ENCODE results near the gene APOBR.

DNA sequence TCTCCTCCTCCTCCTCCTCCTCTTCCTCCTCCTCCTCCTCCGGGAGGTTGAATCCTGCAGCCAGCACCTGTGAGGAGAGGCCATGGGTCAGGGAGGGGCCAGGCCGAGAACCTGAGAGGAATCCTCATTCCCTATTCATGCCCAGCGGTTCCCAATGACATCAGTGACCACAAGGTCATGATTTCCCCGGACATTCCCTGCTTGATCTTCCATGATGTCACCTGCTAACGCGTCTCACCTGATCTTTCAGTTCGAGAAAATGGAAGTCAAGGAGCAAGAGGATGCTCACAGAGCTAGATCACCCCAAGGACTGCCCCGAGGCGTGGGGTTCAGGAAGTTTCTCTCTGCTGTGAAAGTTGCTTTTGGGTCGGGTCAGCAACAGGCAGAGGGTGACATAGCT is 5.4 kb downstream of the APOBR start:
- TF ChIP-seq, protein P1, sequence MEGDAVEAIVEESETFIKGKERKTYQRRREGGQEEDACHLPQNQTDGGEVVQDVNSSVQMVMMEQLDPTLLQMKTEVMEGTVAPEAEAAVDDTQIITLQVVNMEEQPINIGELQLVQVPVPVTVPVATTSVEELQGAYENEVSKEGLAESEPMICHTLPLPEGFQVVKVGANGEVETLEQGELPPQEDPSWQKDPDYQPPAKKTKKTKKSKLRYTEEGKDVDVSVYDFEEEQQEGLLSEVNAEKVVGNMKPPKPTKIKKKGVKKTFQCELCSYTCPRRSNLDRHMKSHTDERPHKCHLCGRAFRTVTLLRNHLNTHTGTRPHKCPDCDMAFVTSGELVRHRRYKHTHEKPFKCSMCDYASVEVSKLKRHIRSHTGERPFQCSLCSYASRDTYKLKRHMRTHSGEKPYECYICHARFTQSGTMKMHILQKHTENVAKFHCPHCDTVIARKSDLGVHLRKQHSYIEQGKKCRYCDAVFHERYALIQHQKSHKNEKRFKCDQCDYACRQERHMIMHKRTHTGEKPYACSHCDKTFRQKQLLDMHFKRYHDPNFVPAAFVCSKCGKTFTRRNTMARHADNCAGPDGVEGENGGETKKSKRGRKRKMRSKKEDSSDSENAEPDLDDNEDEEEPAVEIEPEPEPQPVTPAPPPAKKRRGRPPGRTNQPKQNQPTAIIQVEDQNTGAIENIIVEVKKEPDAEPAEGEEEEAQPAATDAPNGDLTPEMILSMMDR (IDR thresholded peaks at IDR 0.05; ENCODE audit: low read depth, low read length, poor library complexity, severe bottlenecking): no peak
- no peak for TF ChIP-seq EZH2phosphoT487 (IDR thresholded peaks at IDR 0.05; ENCODE audit: borderline replicate concordance, low read length)
